GM08714 (cell line): ENCODE measurements around the gene FAM50B.

Source experiments
- H3K4me3 ChIP-seq: fragments of 200-500 bp; sonication (Bioruptor generic); 2 replicates; pipeline ENCODE4 v1.5.1; 2014; ENCODE audit warnings: mild to moderate bottlenecking, low read length, inconsistent platforms
- ZNF274 ChIP-seq: IDR thresholded peaks from 2 replicates; pipeline ENCODE4 v1.6.1; 2012; ENCODE audit warnings: mild to moderate bottlenecking, low read depth, low read length

FAM50B gene

GRCh38 chr6:3895312-3895653 is 46.1 kb downstream of the FAM50B start:
- no peak for TF ChIP-seq ZNF274
- H3K4me3 ChIP-seq: no peak overlapping the region

GRCh38 chr6:3895805-3896204 is 46.6 kb downstream of the FAM50B start:
- TF ChIP-seq ZNF274: no peak
- no peak overlapping the region for H3K4me3 ChIP-seq

GRCh38 chr6:3898265-3898994 is 49.3 kb downstream of the FAM50B start:
- no peak for TF ChIP-seq ZNF274

GRCh38 chr6:3899061-3899460 is 49.9 kb downstream of the FAM50B start:
- H3K4me3 ChIP-seq: no peak overlapping the region
- no peak for TF ChIP-seq ZNF274

More at GRCh38 chr6:3898265-3898994, 49.3 kb downstream of the FAM50B start:
- no peak overlapping the region for H3K4me3 ChIP-seq

- no peak overlapping the region for H3K4me3 ChIP-seq
- no peak for TF ChIP-seq ZNF274
Measured at GRCh38 chr6:3899970-3900439, 50.8 kb downstream of the FAM50B start.
